HK-2 (cell line): ENCODE data around the gene PTP4A2.

Experiments
- DNase-seq: peaks from one replicate; pipeline ENCODE4 v3.0.0-alpha.2; 2018; ENCODE audit not compliant: unreplicated experiment

Gene PTP4A2

GRCh38 chr1:31886866-31887265 lies 51.3 kb downstream of the PTP4A2 start:
- DNase-seq: no peak

GRCh38 chr1:31885851-31886250 lies 52.3 kb downstream of the PTP4A2 start:
- no peak for DNase-seq

DNA sequence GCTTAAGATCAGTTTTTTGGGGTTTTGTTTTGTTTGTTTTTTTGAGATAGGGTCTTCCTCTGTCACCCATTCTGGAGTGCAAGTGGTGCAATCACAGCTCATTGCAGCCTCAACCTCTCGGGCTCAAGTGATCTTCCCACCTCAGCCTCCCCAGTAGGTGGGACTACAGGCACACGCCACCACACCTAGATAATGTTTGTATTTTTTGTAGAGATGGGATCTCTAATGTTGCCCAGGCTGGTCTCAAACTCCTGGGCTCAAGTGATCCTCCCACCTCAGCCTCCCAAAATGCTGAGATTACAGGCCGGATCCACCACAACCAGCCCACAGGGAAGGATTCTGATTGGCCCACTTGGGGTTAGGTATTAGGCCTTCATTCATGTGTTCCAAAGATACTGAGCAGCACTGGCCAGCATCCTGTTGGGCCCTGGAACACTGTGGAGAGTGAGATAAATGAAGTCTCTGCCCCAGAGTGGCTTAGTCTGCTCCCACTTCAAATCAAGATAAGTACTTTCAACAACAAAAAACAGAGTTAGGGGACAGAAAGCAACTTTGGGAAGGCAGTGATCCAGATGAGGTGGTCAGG lies 54.7 kb downstream of the PTP4A2 start:
- no peak for DNase-seq

GRCh38 chr1:31881688-31882000 lies 56.5 kb downstream of the PTP4A2 start:
- DNase-seq: no peak

DNA sequence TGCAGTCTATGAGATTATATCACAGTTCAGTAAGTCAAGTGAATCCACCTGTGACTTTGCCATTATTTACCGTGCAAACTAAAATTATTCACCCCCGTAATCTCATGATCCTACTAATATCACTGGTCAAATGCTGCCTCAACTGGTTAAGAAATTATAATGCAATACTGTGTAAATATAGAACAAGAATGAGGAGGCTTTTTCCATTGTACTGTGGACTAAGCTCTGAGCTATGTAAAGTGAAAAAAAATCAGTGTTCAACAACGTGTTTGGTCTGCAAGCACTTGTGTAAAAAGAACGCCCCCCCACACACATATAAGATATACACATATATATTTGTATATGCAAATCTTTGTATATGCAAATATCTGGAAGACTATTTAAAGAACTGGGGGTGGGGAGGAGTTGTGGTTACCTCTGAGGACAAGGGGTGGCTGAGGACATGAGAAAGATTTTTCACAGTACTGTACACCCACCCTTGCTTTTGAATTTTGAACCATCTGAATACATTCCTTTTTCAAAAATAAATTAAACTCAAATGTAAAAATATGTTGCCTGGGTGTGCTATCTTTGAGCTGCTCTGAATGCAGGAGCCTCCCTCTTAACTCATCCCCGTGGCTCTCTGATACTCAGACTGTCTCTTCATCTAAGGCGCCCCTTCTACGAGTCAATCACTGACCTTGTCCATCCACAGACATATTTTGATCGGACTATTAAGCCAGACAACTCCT lies 57.0 kb downstream of the PTP4A2 start:
- no peak for DNase-seq

DNA sequence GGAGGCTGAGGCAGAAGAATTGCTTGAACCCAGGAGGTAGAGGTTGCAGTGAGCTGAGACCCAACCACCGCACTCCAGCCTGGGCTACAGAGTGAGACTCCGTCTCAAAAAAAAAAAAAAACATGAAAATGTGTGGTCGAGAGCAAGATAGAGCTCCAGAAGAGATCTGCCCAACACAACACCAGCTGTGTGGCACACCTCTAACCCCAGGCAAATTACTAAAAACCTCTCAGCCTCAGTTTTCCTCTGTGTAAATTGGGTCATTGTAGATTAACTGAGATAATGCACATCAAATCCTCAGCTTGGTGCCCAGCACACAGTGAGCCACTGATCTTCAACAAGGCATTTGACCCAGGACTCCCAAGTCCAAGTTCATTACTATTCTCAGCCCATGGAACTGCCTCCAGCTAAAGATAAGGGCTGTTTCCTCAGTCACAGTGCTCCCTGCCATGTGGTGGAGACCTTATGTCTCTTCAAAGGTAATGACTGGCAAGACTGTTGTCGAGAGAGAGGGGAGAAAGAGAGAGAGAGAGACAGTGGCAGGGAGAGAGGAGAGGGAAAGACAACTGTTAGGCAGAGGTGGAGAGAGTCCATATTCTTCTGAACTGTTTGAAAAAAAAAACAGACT lies 58.1 kb downstream of the PTP4A2 start:
- no peak for DNase-seq

- no peak for DNase-seq
Observed at GRCh38 chr1:31878058-31878457, 60.1 kb downstream of the PTP4A2 start.

- no peak for DNase-seq
Observed at GRCh38 chr1:31877544-31877943, 60.6 kb downstream of the PTP4A2 start.

DNA sequence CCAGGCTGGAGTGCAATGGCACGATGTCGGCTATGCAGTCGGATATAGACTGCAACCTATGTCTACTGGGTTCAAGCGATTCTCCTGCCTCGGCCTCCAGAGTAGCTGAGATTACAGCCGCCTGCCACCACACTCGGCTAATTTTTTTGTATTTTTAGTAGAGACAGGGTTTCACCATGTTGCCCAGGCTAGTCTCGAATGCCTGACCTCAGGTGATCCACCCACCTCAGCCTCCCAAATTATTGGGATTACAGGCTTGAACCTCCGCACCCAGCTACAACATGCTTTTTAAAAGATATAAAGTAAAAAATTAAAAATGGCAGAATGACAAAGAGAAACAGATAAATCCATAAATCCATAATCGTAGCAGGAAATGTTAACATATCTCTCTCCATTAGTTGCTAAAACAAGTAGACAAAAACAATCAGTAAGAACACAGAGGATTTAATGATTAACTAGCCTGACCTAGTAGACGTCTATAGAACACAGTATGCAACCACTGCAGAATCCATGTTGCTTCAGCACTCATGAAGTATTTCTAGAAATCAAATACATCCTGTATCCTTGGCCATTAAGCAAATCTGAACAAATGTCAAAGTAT lies 62.4 kb downstream of the PTP4A2 start:
- DNase-seq: no peak

DNA sequence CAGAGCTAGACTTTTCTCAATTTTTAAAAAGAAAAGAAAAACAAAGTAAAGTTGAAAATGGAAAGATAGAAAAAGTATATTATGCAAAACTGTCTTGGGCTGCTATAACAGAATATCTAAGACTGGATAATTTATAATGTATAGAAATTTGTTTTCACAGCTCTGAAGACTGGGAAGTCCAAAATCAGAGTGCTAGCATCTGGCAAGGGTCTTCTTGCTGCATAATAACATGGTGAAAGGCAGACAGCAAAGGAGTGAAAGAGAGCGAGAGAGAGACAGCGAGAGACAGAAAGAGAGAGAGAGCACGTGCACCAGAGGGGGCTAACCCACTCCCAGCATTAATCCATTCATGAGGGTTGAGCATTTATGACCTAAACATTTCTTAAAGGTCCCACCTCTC lies 63.2 kb downstream of the PTP4A2 start:
- DNase-seq: no peak

DNA sequence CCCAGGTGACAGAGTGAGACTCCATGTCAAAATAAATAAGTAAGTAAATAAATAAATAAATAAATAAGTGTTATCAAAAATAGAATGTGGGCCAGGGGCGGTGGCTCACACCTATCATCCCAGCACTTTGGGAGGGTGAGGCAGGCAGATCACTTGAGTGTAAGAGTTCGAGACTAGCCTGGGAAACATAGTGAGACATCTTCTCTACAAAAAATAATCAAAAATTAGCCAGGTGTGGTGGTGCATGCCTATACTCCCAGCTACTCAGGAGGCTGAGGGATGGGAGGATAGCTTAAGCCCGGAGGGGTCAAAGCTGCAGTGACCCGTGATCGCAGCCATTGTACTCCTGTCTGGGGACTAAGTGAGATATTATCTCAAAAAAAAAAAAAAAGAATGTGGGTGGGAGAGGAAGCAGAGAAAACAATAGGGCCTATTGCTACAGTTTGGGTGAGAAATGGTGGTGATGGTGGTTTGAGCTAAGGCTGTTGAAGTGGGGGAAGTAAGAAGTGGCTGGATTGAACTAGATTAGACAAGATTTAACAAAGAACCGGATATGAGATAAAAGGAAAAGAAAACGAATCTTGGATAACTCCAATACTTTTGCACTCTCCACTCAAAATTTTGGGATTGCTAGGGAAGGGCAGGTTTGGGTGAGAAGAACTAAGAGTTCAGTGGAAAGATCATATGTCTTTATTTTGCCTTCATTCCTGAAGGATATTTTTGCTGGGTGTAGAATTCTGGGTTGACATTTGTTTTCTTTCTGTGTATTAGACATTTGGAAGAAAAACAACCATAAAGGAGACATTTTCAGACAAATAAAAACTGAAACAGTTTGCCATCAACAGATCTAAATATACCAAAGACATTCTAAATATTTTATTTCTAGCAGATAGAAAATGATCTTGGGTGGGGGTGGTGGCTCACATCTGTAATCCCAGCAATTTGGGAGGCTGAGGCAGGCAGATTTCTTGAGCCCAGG lies 65.2 kb downstream of the PTP4A2 start:
- DNase-seq: no peak

DNA sequence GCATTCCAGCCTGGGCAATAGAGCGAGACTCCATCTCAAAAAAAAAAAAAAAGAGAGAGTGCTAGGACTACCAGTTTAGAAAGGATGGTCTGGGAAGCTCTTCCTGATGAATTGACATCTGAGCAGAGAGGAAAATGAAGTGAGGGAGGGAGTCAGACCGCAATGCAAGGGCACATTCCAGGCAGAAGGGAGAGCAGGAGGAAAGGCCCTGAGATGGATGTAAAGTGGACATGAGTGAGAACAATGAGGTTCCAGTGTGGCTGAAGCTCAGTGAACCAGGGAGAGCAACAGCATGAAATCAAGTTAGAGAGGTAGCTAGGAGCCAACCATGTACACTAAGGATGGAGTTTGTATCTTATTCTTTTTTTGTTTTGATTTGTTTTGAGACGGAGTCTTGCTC lies 66.5 kb downstream of the PTP4A2 start:
- DNase-seq: no peak

DNA sequence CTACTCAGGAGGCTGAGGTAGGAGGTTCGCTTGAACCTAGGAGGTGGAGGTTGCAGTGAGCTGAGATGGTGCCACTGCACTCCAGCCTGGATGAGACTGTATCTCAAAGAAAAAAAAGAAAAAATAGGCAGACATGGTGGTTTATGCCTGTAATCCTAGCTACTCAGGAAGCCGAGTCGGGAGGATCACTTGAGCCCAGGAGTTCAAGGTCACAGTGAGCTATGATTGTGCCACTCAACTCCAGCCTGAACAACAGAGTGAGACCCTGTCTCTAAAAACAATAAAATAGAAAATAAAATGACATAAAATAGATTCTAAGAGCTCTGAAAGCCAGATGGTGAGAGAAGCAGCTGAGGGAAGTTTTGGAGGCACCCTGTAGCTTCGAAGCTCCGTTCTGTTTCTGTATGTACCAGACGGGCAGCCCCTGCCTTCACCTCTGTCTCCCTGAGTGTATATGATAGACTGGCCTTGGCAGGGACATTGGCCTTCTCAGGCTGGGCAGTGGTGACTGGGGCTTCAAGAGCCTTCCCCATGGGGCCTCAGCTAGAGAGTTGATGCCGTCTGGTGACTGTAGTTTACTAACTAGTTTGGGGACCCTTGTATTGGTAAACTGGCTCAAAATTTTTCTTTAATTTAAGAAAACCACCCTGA lies 68.0 kb downstream of the PTP4A2 start:
- DNase-seq: no peak

- DNase-seq: no peak
Observed at GRCh38 chr1:31869449-31869848, 68.7 kb downstream of the PTP4A2 start.

- no peak for DNase-seq
Observed at GRCh38 chr1:31868862-31869261, 69.3 kb downstream of the PTP4A2 start.

DNA sequence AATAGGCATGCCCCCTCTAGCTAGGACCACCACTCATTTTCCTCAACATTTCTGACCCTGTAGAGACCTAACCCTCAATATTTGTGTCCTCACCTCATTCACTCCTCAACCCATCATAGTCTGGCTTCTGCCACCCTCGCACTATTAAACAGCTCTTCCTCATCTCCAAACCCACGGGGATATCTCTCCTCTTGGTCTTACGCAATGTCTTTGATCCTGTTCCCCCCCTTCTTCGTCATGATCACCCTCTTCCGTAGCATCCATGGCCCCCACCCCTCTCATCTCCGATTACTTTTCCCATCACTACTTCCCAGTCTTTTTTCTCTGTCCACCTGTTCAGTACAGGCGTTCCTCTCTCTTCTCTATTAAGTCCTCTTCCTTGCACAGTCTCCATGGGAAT lies 70.6 kb downstream of the PTP4A2 start:
- no peak for DNase-seq

GRCh38 chr1:31866450-31867032 lies 71.6 kb downstream of the PTP4A2 start:
- no peak for DNase-seq

GRCh38 chr1:31865728-31866449 lies 72.3 kb downstream of the PTP4A2 start:
- no peak for DNase-seq

- DNase-seq: no peak
Observed at GRCh38 chr1:31862071-31862470, 76.1 kb downstream of the PTP4A2 start.

- DNase-seq: no peak
Observed at GRCh38 chr1:31861346-31861745, 76.8 kb downstream of the PTP4A2 start.
